Thymus (tissue), 14 donors: Measurements from ENCODE around the gene CHRM4. TPM values are rescaled to one million over a fixed set of nuclear protein-coding genes. Genes with fewer than 3 reads are reported as not detected.

Source experiments
- DNase-seq, 9 donors: peaks; one replicate each; pipeline ENCODE4 v3.0.0-alpha.2; 2013; ENCODE audit warnings: low spot score in 9 of 9, low read depth in 6 of 9, missing footprints in 1 of 9
- H3K27ac ChIP-seq, 2 donors: one replicate each; pipeline ENCODE4 v1.5.1; 2013; ENCODE audit warnings: control low read depth in 1 of 2, low read depth in 1 of 2, low read length in 1 of 2, mild to moderate bottlenecking in 1 of 2, moderate library complexity in 1 of 2
- H3K27me3 ChIP-seq, 2 donors: one replicate each; pipeline ENCODE4 v1.5.1; 2013; ENCODE audit warnings: low read length in 1 of 2; ENCODE audit not compliant: control insufficient read depth in 2 of 2, insufficient read depth in 1 of 2
- H3K36me3 ChIP-seq, 2 donors: one replicate each; pipeline ENCODE4 v1.5.1; 2013; ENCODE audit warnings: low read length in 1 of 2, mild to moderate bottlenecking in 1 of 2, moderate library complexity in 1 of 2; ENCODE audit not compliant: control insufficient read depth in 2 of 2, insufficient read depth in 2 of 2
- H3K4me1 ChIP-seq, 2 donors: one replicate each; pipeline ENCODE4 v1.5.1; 2013; ENCODE audit warnings: low read length in 2 of 2; ENCODE audit not compliant: control insufficient read depth in 2 of 2, insufficient read depth in 2 of 2
- H3K4me3 ChIP-seq, 2 donors: one replicate each; pipeline ENCODE4 v1.5.1; 2013; ENCODE audit warnings: low read length in 2 of 2, control low read depth in 1 of 2, mild to moderate bottlenecking in 1 of 2
- H3K9me3 ChIP-seq, 2 donors: one replicate each; pipeline ENCODE4 v1.5.1; 2013; ENCODE audit warnings: low read length in 1 of 2, mild to moderate bottlenecking in 1 of 2; ENCODE audit not compliant: control insufficient read depth in 2 of 2, insufficient read depth in 1 of 2
- WGBS: extraction: QIAGEN DNeasy Blood & Tissue Kit; methylation state at CpG from one replicate; pipeline ENCODE4 v1.1.7; 2013; 5-methylcytosine and 5-hydroxymethylcytosine counted together
- long read RNA-seq, 10 donors: transcript quantifications; one replicate each; lab custom pipeline, GENCODE V29; 2026
- polyA plus RNA-seq: library from polyadenylated mRNA; stranded (reverse); fragments of 200-250 nt; gene quantifications from one replicate; pipeline ENCODE4 v1.2.3, GENCODE V29; 2013
- total RNA-seq: library from RNA; stranded (reverse); fragments of 120-200 nt; gene quantifications from one replicate; pipeline ENCODE4 v1.2.4, GENCODE V29; 2013
- donor health status: healthy.

CHRM4 gene
- 3.6 TPM for total RNA-seq
- 0.23 TPM for polyA plus RNA-seq
- long read RNA-seq, donor 1 = 0 reads
- long read RNA-seq, donor 2 = 0 reads
- long read RNA-seq, donor 3, partial matches to known transcripts = 0 of 1 reads
- long read RNA-seq, donor 3, other reads (novel, unspliced or antisense) = 0 of 1 reads
- long read RNA-seq, donor 4, partial matches to known transcripts = 0 of 2 reads
- long read RNA-seq, donor 4, other reads (novel, unspliced or antisense) = 0 of 2 reads
- long read RNA-seq, donor 5, partial matches to known transcripts = 0 of 2 reads
- long read RNA-seq, donor 5, other reads (novel, unspliced or antisense) = 0 of 2 reads
- long read RNA-seq, donor 6 = 0 reads
- long read RNA-seq, donor 7, partial matches to known transcripts = 0 of 1 reads
- long read RNA-seq, donor 7, other reads (novel, unspliced or antisense) = 0 of 1 reads
- long read RNA-seq, donor 8, partial matches to known transcripts = 0 of 2 reads
- long read RNA-seq, donor 8, other reads (novel, unspliced or antisense) = 0 of 2 reads
- long read RNA-seq, donor 9, partial matches to known transcripts = 0 of 3 reads
- long read RNA-seq, donor 9, other reads (novel, unspliced or antisense) = 0 of 3 reads
- long read RNA-seq, donor 10, partial matches to known transcripts = 0 of 4 reads
- long read RNA-seq, donor 10, other reads (novel, unspliced or antisense) = 0 of 4 reads

- DNase-seq = no peak
- WGBS = 1% methylated on average over 123 of the region's 123 CpGs
- Histone ChIP-seq H3K4me1 (peaks cover 15 to 33% of the 10 kb centered on the region in 2 donors), H3K9me3 (peaks cover 0 to 5% of the 10 kb centered on the region in 2 donors), H3K27ac (no peak within 1 kb of the TSS), H3K4me3 (peak within 1 kb of the TSS in 1 of 2 donors; percentile 47), H3K36me3 (peaks cover 2 to 11% of the 10 kb centered on the region in 2 donors), H3K27me3 (peaks cover 58 to 71% of the 10 kb centered on the region in 2 donors)
These were observed at the start of gene CHRM4 for GRCh38 chr11:46391578-46392420. Gene CHRM4 (minus strand): TSS chr11:46391776. CDS start chr11:46386557, 5,219 bp downstream.

- Histone ChIP-seq H3K27me3 (no peaks in the 10 kb centered on the region), H3K4me1 (no peaks in the 10 kb centered on the region), H3K9me3 (no peaks in the 10 kb centered on the region), H3K36me3 (peaks cover 18 to 46% of the 10 kb centered on the region in 2 donors), H3K27ac (no peak overlapping the region), H3K4me3 (no peak overlapping the region)
- WGBS = 79% methylated on average over 4 of the region's 4 CpGs
- no peak for DNase-seq
These were observed 46.6 kb upstream of the CHRM4 start for GRCh38 chr11:46438211-46438610.

DNA sequence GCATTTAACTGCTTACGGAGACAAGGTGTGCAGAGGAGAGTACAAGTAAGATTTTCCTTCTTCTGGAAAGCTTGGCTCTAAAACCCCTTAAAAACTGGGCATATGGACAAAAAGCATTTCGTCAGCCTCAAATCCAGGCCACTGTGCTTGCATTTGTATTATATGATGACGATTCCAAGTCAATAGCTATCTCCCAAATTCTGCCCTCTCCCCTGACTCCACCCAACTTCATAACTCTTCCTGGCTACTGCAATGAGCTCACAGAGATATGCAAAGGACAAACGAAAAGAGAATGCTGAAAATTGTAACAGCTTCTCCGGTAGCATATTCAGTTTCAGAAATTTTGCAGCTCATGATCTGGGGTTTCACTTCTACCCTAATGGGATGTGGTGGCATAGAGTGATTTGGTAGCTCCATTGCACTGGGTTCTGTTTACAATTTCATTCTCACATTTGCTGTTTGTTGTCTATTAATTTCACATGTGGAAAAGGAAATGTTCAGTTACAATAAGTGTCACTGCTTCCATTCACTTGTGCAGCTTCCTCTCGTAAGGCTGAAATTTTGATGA is 45.6 kb upstream of the CHRM4 start:
- Histone ChIP-seq H3K27me3 (no peaks in the 10 kb centered on the region), H3K4me3 (no peak overlapping the region), H3K9me3 (no peaks in the 10 kb centered on the region), H3K27ac (peak overlapping the region in 1 of 2 donors; percentile 29), H3K36me3 (peaks cover 16 to 46% of the 10 kb centered on the region in 2 donors), H3K4me1 (no peaks in the 10 kb centered on the region)
- 95% methylated on average over 6 of the region's 6 CpGs for WGBS
- DNase-seq = no peak

DNA sequence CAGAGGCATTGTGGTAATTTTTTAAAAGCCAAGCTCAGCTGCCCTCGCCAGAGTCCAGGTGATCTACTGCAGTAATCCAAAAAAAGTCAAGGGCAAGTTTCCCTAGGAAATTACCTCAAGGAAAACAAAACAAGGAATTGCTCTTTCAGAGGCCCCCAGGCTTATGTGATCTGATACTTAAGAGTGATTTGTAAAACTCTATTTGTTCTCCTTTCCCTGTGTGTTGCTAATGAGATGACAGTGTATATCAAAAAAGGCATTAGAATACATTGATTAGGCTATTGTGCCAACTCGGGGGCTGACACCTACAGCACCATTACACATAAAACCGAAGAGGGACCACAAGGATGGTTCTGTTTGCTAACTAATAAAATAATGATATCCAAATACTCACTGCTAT is 44.5 kb upstream of the CHRM4 start:
- H3K27me3 ChIP-seq = no peaks in the 10 kb centered on the region
- H3K36me3 ChIP-seq = peaks cover 17 to 48% of the 10 kb centered on the region in 2 donors
- DNase-seq = no peak
- no peak overlapping the region for H3K4me3 ChIP-seq
- no peaks in the 10 kb centered on the region for H3K9me3 ChIP-seq
- no peak overlapping the region for H3K27ac ChIP-seq
- H3K4me1 ChIP-seq = no peaks in the 10 kb centered on the region
- WGBS = 97% methylated on average over 3 of the region's 3 CpGs

DNA sequence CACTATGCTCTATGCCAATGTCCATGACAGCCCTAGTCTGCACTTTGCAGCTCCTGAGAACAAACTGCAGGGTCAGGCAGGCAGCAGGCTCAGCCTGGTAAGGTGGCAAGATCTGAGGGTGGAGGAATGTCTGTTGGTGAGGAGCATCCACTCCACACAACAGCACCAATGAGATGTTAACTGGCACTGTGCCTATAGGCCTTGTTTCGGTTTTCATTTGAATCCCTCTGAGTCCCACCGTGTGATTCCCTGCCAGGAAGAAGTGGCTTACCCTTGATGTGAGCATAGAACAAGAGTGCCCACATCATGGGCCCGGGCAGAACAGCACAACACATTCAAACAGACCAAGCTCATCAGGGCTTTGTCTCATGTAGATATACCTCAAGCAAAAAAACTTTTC is 44.1 kb upstream of the CHRM4 start:
- no peak overlapping the region for H3K27ac ChIP-seq
- DNase-seq = no peak
- H3K4me3 ChIP-seq = no peak overlapping the region
- 86% methylated on average over 3 of the region's 3 CpGs for WGBS
- H3K9me3 ChIP-seq = no peaks in the 10 kb centered on the region
- H3K4me1 ChIP-seq = no peaks in the 10 kb centered on the region
- H3K36me3 ChIP-seq = peaks cover 19 to 52% of the 10 kb centered on the region in 2 donors
- H3K27me3 ChIP-seq = no peaks in the 10 kb centered on the region

GRCh38 chr11:46431211-46431610 is 39.6 kb upstream of the CHRM4 start:
- Histone ChIP-seq H3K9me3 (no peaks in the 10 kb centered on the region), H3K4me1 (no peaks in the 10 kb centered on the region), H3K4me3 (no peak overlapping the region), H3K27me3 (no peaks in the 10 kb centered on the region), H3K27ac (no peak overlapping the region), H3K36me3 (peaks cover 26 to 71% of the 10 kb centered on the region in 2 donors)
- no peak for DNase-seq

DNA sequence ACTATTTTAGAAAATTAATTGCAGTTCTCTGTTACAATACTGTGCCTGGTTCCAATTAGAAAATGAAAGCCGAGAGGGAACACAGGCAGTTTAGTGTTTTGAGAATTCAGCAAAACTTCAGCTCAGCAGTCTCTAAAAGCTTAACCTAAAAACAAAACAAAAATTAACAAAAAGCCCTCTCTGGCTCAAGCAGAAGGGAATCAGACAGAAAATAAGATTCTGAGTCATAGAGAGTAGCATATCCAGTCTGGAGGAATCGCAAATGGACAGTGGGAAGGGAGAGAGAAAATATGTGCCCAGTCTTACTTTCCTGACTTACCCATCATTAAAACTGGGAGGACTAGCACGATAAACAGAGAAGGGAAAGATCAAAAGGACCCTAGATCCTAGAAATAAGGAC is 38.1 kb upstream of the CHRM4 start:
- 95% methylated on average over 3 of the region's 3 CpGs for WGBS
- Histone ChIP-seq H3K27ac (no peak overlapping the region), H3K4me3 (no peak overlapping the region), H3K36me3 (peaks cover 25 to 59% of the 10 kb centered on the region in 2 donors), H3K4me1 (no peaks in the 10 kb centered on the region), H3K9me3 (no peaks in the 10 kb centered on the region), H3K27me3 (no peaks in the 10 kb centered on the region)
- no peak for DNase-seq

DNA sequence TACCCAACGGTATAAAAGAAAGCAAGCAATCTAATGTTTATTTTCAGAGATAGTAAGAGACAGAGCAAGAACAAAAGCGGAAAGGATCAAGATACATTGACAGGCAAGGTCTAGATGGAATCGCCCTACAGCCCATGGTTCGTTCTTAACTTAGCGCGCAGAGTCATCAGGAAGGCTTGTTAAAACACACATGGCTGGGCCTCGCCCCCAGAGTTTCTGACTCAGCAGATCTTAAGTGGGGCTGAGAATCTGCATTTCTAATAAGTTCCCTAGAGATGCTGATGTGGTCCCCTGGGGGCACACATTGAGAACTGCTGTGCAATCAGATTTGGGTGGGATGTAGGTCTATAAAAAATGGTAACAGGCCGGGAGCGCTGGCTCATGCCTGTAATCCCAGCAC is 35.8 kb upstream of the CHRM4 start:
- no peak overlapping the region for H3K4me3 ChIP-seq
- H3K36me3 ChIP-seq = peaks cover 12 to 39% of the 10 kb centered on the region in 2 donors
- no peaks in the 10 kb centered on the region for H3K27me3 ChIP-seq
- no peak overlapping the region for H3K27ac ChIP-seq
- no peaks in the 10 kb centered on the region for H3K9me3 ChIP-seq
- DNase-seq = no peak
- no peaks in the 10 kb centered on the region for H3K4me1 ChIP-seq
- 97% methylated on average over 9 of the region's 9 CpGs for WGBS
